GM10248 (cell line): ENCODE results near the gene ERGIC1.

Experiments
- CTCF ChIA-PET: fragments of 300-600 bp; sonication (Branson Sonifier 250); formaldehyde crosslinking; extraction: SDS; loops from one replicate; lab custom pipeline; 2021; ENCODE audit warnings: antibody characterized with exemption; lab: Yijun Ruan, JAX
- POLR2A ChIA-PET: fragments of 350-650 bp; sonication (Branson Sonifier 250); formaldehyde crosslinking; extraction: SDS; loops from one replicate; lab custom pipeline; 2020; ENCODE audit warnings: antibody characterized with exemption; lab: Yijun Ruan, JAX
- DNase-seq: peaks from one replicate; pipeline ENCODE4 v3.0.0; 2012; ENCODE audit errors: extremely low spot score
- TF ChIP-seq, protein P1 (sequence below): IDR thresholded peaks from 2 replicates; pipeline ENCODE4 v1.5.1; 2012; ENCODE audit warnings: mild to moderate bottlenecking, low read depth; ENCODE audit errors: extremely low read depth, missing control alignments, control extremely low read depth

The ERGIC1 gene

DNA sequence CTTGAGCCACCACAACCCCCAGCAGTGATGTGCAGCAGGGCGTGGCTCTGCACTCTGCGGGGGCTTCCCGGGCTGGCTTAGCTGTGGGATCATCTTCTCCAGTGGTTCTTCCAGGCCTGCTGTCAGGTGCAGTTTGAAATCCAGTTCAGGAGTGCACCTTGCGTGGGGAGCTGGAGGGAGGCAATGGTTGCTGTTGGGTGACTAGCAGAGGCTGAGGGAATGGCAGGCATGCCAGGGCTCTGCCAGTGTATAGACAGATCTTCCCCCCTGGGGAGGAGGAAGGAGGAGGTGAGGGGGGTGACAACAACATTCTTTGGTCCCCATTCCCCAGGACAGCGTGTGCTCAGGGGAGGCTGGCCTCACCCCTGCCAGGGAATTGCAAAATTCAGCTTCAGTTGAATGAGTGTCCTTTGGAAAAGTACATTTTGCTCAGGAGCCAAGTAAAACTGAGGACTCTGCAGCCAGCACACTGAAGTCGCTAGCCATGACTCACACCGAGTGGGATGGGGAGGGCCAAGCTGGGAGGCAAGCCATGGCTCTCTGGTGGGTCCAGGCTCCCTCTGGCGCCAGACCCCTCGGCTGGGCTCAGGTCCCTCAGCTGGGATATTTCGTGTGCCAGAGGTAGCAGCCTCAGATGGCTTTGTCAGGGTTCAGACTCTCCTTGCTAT lies 35.0 kb downstream of the ERGIC1 start:
- CTCF ChIA-PET: interaction anchor here (1.4 to 5.1 kb wide), 3 partner anchors 9 to 152 kb away, joined by 3 to 16 read pairs (median 3); no protein-coding TSS in a partner anchor
- no peak for DNase-seq
- TF ChIP-seq, protein P1, sequence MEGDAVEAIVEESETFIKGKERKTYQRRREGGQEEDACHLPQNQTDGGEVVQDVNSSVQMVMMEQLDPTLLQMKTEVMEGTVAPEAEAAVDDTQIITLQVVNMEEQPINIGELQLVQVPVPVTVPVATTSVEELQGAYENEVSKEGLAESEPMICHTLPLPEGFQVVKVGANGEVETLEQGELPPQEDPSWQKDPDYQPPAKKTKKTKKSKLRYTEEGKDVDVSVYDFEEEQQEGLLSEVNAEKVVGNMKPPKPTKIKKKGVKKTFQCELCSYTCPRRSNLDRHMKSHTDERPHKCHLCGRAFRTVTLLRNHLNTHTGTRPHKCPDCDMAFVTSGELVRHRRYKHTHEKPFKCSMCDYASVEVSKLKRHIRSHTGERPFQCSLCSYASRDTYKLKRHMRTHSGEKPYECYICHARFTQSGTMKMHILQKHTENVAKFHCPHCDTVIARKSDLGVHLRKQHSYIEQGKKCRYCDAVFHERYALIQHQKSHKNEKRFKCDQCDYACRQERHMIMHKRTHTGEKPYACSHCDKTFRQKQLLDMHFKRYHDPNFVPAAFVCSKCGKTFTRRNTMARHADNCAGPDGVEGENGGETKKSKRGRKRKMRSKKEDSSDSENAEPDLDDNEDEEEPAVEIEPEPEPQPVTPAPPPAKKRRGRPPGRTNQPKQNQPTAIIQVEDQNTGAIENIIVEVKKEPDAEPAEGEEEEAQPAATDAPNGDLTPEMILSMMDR: no peak
- POLR2A ChIA-PET: no interaction called here

DNA sequence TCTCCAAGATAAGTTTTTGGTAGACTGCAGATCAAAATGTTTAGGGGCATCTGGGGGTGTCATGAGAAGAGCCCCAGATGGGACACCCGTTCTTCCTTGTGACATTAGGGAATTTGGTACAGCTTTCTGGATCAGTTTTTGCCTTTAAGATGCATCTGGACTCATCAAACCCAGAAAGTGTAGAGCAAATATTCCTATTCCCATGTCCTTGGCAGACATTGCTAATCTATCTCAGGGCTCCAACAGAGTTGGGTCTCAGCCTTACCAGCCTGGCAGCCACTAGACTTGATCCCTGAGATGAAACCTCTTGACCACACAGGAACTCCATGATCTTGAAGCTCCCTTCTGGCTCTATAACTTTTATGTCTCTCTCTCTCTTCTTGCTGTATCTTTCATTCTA lies 35.6 kb downstream of the ERGIC1 start:
- CTCF ChIA-PET: interaction anchor here (1.0 to 5.1 kb wide), 3 partner anchors 9 to 21 kb away, joined by 3 to 16 read pairs (median 4); no protein-coding TSS in a partner anchor
- POLR2A ChIA-PET: interaction anchor here (0.8 kb wide), 1 partner anchor 19 kb away, joined by 7 read pairs; no protein-coding TSS in a partner anchor
- no peak for DNase-seq
- TF ChIP-seq, protein P1: no peak

DNA sequence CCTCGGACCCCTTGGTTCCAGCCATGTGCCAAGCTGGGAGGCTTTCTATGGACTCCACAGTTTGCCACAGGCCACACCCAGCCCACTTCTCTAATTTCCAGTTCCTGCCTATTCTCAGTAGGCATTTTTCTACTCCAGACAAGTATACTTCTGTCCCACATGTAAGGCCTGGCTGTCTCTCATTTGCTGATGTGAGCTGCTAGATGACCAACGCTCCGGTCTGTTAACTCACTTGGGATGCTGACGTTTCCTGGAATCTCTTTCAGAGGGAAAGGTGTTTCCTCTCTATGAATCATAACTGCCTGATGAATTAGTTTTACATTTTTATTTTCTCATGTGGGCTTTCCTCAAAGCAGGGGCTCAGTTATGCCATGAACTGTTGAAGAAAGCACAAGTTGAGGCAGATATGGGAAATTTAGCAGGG lies 36.3 kb downstream of the ERGIC1 start:
- TF ChIP-seq, protein P1: no peak
- CTCF ChIA-PET: interaction anchor here (1.0 to 5.1 kb wide), 4 partner anchors 10 to 136 kb away, joined by 3 to 16 read pairs (median 4); no protein-coding TSS in a partner anchor
- DNase-seq: no peak
- POLR2A ChIA-PET: interaction anchor here (0.8 kb wide), 1 partner anchor 20 kb away, joined by 7 read pairs; no protein-coding TSS in a partner anchor

DNA sequence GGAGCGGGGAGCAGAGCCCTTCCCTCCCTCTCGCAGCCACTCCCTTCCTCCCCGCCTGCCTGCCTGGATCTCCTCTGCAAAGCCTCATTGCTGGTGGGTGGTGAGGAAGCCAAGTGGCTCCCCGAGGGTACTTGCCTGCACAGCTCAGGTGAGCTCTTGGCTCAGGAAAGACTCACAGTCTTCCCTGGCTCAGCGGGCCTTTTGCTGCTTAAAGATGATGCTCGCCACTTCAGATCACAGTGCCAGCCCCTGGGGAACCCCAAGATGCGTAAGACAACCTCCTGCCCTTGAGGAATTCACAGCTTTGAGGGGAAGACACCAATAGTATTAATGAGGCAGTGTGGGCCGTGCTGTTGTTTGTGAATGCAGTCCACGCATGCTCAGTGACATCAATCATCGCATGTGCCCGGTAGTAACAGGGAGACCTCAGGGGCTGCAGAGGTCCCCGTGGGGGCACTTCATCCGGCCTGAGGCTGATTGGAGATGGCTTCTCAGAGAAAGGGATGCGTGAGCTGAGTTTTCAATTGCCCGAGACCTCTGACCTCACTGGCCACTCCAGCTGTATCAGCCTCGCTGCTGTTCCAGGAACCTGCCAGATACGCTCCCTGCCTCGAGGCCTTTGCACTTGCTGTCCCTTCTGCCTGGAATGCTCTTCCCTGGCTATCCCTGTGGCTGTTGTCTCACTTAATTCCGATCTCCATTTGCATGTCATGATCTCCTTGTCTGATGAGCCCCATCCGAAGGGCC lies 36.8 kb downstream of the ERGIC1 start:
- DNase-seq: no peak
- POLR2A ChIA-PET: no interaction called here
- CTCF ChIA-PET: interaction anchor here (1.0 to 5.1 kb wide), 5 partner anchors 10 to 423 kb away, joined by 3 to 16 read pairs (median 3); no protein-coding TSS in a partner anchor
- TF ChIP-seq, protein P1: no peak

DNA sequence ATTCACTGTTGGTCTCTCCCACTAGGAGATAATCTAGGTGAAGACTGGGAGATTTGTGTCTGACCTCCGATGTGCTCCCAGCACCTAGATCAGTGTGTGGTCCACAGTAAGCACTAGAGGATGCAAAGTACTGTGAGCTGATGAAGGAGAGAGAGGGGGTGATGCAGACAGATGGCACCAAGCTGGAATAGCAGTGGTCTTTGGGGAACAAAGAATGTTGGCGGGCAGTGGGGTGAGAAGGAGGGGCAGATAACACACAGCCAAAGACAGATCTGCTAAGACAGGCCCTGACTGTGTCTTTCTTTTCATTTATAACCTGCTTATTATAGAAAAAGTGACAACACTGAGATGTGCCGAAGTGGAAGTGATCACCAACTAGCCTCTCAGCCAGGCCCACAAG lies 37.5 kb downstream of the ERGIC1 start:
- DNase-seq: no peak
- TF ChIP-seq, protein P1: no peak
- POLR2A ChIA-PET: no interaction called here
- CTCF ChIA-PET: interaction anchor here (1.0 to 5.1 kb wide), 3 partner anchors 10 to 422 kb away, joined by 3 to 16 read pairs (median 6); no protein-coding TSS in a partner anchor

DNA sequence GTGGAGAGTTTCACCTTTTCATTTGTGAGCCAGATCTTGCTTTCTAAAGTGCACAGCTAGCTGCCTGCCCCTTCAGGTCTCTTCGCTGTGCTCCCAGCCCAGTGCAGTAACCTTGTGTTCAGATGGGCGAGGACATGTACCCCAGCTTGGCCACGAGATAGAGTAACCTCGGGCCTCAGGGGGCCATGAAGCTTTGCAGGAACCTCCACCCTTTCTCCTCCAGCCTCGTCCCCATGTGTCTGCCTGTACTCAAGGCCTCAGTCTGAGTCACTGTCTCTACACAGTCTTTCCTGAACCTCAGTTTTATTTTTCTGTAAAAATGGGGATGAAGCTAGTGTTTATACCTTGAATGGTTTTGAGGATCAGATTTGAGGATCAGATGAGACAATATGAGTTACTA lies 37.9 kb downstream of the ERGIC1 start:
- ChIA-PET CTCF (interaction anchor here (1.0 to 5.1 kb wide), 4 partner anchors 9 to 422 kb away, joined by 3 to 16 read pairs (median 5); no protein-coding TSS in a partner anchor), POLR2A (no interaction called here)
- TF ChIP-seq, protein P1: no peak
- DNase-seq: no peak
